Neural cell (in vitro differentiated cells): ENCODE measurements around the gene TMEM61. TPM values are rescaled to one million over a fixed set of nuclear protein-coding genes. Genes with fewer than 3 reads are reported as not detected.

Source experiments
- H2AFZ ChIP-seq: fragments of 200-600, 300-800 bp; sonication (generic), shearing (Covaris generic); 2 replicates; pipeline ENCODE4 v1.6.0; 2014; ENCODE audit warnings: low read depth, mild to moderate bottlenecking, antibody characterized with exemption, low read length, moderate library complexity
- H3F3A ChIP-seq: fragments of 200-600 bp; shearing (Covaris generic); 2 replicates; pipeline ENCODE4 v1.6.1; 2016; ENCODE audit warnings: mild to moderate bottlenecking, moderate library complexity, mixed read lengths, antibody characterized with exemption, low read length; ENCODE audit not compliant: insufficient read depth, poor library complexity, severe bottlenecking
- H3K27ac ChIP-seq: fragments of 200-600, 300-800 bp; sonication (generic), shearing (Covaris generic); 2 replicates; pipeline ENCODE4 v1.5.1; 2014; ENCODE audit warnings: mild to moderate bottlenecking, low read length, moderate library complexity
- H3K27me3 ChIP-seq: fragments of 300-800, 200-600 bp; sonication (generic), shearing (Covaris generic); 2 replicates; pipeline ENCODE4 v1.6.0; 2014; ENCODE audit warnings: mild to moderate bottlenecking, low read depth, low read length, moderate library complexity; ENCODE audit not compliant: insufficient read depth
- H3K36me3 ChIP-seq: fragments of 300-800, 200-600 bp; sonication (generic), shearing (Covaris generic); 2 replicates; pipeline ENCODE4 v1.5.1; 2014; ENCODE audit warnings: mild to moderate bottlenecking, antibody characterized with exemption, low read length, moderate library complexity; ENCODE audit not compliant: insufficient read depth
- H3K4me2 ChIP-seq: fragments of 300-800, 200-600 bp; sonication (generic), shearing (Covaris generic); 2 replicates; pipeline ENCODE4 v1.6.0; 2014; ENCODE audit warnings: mild to moderate bottlenecking, low read length
- H3K4me3 ChIP-seq: fragments of 300-800, 200-600 bp; sonication (generic), shearing (Covaris generic); 2 replicates; pipeline ENCODE4 v1.5.1; 2014; ENCODE audit warnings: mild to moderate bottlenecking, low read length, moderate library complexity
- H3K79me2 ChIP-seq: fragments of 200-600 bp; shearing (Covaris generic); replicated peaks from 2 replicates; pipeline ENCODE4 v1.6.0; 2014; ENCODE audit warnings: mild to moderate bottlenecking, low read length, moderate library complexity; ENCODE audit not compliant: insufficient read depth
- H3K9ac ChIP-seq: fragments of 300-800, 200-600 bp; sonication (generic), shearing (Covaris generic); 2 replicates; pipeline ENCODE4 v1.6.1; 2016; ENCODE audit warnings: mild to moderate bottlenecking, low read length, mixed read lengths
- H3K9me2 ChIP-seq: fragments of 200-600 bp; shearing (Covaris generic); 2 replicates; pipeline ENCODE4 v1.6.1; 2016; ENCODE audit warnings: mild to moderate bottlenecking, low read length, mixed read lengths; ENCODE audit not compliant: insufficient read depth
- H3K9me3 ChIP-seq: fragments of 200-600, 300-800 bp; sonication (generic), shearing (Covaris generic); 2 replicates; pipeline ENCODE4 v1.6.1; 2016; ENCODE audit warnings: mild to moderate bottlenecking, mixed run types, low read length, moderate library complexity, mixed read lengths
- H4K20me1 ChIP-seq: fragments of 200-600 bp; shearing (Covaris generic); 2 replicates; pipeline ENCODE4 v1.6.1; 2016; ENCODE audit warnings: mild to moderate bottlenecking, mixed run types; ENCODE audit not compliant: insufficient read depth
- EP300 ChIP-seq: fragments of 450-650 bp; conservative IDR thresholded peaks from 2 replicates; pipeline ENCODE4 v1.6.1; 2014; ENCODE audit warnings: antibody characterized with exemption, mild to moderate bottlenecking, moderate library complexity; ENCODE audit not compliant: poor library complexity, severe bottlenecking
- EZH2 ChIP-seq: fragments of 200-600, 300-800 bp; shearing (Covaris generic), sonication (generic); IDR thresholded peaks from 2 replicates; pipeline ENCODE4 v1.6.1; 2014; ENCODE audit warnings: antibody characterized with exemption, low read length, borderline replicate concordance, mild to moderate bottlenecking; ENCODE audit not compliant: insufficient read depth, poor library complexity, severe bottlenecking
- MXI1 ChIP-seq: fragments of 450-650 bp; conservative IDR thresholded peaks from 2 replicates; pipeline ENCODE4 v1.6.1; 2014; ENCODE audit warnings: antibody characterized with exemption, mild to moderate bottlenecking; ENCODE audit not compliant: poor library complexity, severe bottlenecking
- POLR2AphosphoS5 ChIP-seq: IDR thresholded peaks from 2 replicates; pipeline ENCODE4 v1.6.1; 2012
- RAD21 ChIP-seq: fragments of 450-650 bp; conservative IDR thresholded peaks from 2 replicates; pipeline ENCODE4 v1.6.1; 2014; ENCODE audit warnings: antibody characterized with exemption, mild to moderate bottlenecking, moderate library complexity
- SMC3 ChIP-seq: fragments of 450-650 bp; conservative IDR thresholded peaks from 2 replicates; pipeline ENCODE4 v1.6.1; 2014; ENCODE audit warnings: antibody characterized with exemption, mild to moderate bottlenecking, moderate library complexity; ENCODE audit not compliant: poor library complexity
- TAF1 ChIP-seq: IDR thresholded peaks from 2 replicates; pipeline ENCODE4 v1.6.1; 2012; ENCODE audit warnings: low read depth
- polyA plus RNA-seq: library from polyadenylated mRNA; depleted of rRNA; stranded (reverse); fragments of >200 nt; gene quantifications from 2 replicates; pipeline ENCODE4 v1.2.3, GENCODE V29; 2014
- TF ChIP-seq, protein P1 (sequence below): IDR thresholded peaks from 2 replicates; pipeline ENCODE4 v1.6.1; 2012; ENCODE audit warnings: borderline replicate concordance
- TF ChIP-seq, protein P2 (sequence below): fragments of 450-650 bp; IDR thresholded peaks from 2 replicates; pipeline ENCODE4 v1.5.1; 2014; ENCODE audit warnings: antibody characterized with exemption, mild to moderate bottlenecking, moderate library complexity; ENCODE audit not compliant: poor library complexity, severe bottlenecking

TMEM61 gene
- polyA plus RNA-seq, 1 donor from 2014 or later, result not detected

DNA sequence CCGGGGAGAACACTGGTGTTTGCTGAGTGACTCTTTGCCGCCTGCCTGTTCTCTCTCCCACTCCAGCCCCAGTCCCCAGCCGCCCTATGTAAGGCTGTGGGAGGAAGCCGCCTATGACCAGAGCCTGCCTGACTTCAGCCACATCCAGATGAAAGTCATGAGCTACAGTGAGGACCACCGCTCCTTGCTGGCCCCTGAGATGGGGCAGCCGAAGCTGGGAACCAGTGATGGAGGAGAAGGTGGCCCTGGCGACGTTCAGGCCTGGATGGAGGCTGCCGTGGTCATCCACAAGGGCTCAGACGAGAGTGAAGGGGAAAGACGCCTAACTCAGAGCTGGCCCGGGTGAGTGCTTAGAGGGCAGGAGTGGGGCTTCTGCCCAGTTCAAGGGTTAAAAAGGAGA is 26.5 kb downstream of the TMEM61 start:
- H3K27ac ChIP-seq, result no peak overlapping the region
- no peaks in the 10 kb centered on the region for H3K36me3 ChIP-seq
- no peak overlapping the region for H3K4me3 ChIP-seq
- H3K9ac ChIP-seq, result no peak overlapping the region
- no peak overlapping the region for H3K4me2 ChIP-seq
- no peak overlapping the region for H2AFZ ChIP-seq
- no peaks in the 10 kb centered on the region for H4K20me1 ChIP-seq
- no peak for TF ChIP-seq MXI1
- TF ChIP-seq, protein P1, sequence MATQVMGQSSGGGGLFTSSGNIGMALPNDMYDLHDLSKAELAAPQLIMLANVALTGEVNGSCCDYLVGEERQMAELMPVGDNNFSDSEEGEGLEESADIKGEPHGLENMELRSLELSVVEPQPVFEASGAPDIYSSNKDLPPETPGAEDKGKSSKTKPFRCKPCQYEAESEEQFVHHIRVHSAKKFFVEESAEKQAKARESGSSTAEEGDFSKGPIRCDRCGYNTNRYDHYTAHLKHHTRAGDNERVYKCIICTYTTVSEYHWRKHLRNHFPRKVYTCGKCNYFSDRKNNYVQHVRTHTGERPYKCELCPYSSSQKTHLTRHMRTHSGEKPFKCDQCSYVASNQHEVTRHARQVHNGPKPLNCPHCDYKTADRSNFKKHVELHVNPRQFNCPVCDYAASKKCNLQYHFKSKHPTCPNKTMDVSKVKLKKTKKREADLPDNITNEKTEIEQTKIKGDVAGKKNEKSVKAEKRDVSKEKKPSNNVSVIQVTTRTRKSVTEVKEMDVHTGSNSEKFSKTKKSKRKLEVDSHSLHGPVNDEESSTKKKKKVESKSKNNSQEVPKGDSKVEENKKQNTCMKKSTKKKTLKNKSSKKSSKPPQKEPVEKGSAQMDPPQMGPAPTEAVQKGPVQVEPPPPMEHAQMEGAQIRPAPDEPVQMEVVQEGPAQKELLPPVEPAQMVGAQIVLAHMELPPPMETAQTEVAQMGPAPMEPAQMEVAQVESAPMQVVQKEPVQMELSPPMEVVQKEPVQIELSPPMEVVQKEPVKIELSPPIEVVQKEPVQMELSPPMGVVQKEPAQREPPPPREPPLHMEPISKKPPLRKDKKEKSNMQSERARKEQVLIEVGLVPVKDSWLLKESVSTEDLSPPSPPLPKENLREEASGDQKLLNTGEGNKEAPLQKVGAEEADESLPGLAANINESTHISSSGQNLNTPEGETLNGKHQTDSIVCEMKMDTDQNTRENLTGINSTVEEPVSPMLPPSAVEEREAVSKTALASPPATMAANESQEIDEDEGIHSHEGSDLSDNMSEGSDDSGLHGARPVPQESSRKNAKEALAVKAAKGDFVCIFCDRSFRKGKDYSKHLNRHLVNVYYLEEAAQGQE, result no peak
- no peak for TF ChIP-seq TAF1
- no peak for TF ChIP-seq EZH2
- no peak for TF ChIP-seq RAD21
- no peak for TF ChIP-seq SMC3
- TF ChIP-seq, protein P2, sequence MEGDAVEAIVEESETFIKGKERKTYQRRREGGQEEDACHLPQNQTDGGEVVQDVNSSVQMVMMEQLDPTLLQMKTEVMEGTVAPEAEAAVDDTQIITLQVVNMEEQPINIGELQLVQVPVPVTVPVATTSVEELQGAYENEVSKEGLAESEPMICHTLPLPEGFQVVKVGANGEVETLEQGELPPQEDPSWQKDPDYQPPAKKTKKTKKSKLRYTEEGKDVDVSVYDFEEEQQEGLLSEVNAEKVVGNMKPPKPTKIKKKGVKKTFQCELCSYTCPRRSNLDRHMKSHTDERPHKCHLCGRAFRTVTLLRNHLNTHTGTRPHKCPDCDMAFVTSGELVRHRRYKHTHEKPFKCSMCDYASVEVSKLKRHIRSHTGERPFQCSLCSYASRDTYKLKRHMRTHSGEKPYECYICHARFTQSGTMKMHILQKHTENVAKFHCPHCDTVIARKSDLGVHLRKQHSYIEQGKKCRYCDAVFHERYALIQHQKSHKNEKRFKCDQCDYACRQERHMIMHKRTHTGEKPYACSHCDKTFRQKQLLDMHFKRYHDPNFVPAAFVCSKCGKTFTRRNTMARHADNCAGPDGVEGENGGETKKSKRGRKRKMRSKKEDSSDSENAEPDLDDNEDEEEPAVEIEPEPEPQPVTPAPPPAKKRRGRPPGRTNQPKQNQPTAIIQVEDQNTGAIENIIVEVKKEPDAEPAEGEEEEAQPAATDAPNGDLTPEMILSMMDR, result no peak
- no peak for TF ChIP-seq EP300
- no peak for TF ChIP-seq POLR2AphosphoS5
- H3K9me2 ChIP-seq, result no peaks in the 10 kb centered on the region
- H3F3A ChIP-seq, result no peaks in the 10 kb centered on the region
- no peaks in the 10 kb centered on the region for H3K9me3 ChIP-seq
- H3K27me3 ChIP-seq, result no peaks in the 10 kb centered on the region
- no peaks in the 10 kb centered on the region for H3K79me2 ChIP-seq

DNA sequence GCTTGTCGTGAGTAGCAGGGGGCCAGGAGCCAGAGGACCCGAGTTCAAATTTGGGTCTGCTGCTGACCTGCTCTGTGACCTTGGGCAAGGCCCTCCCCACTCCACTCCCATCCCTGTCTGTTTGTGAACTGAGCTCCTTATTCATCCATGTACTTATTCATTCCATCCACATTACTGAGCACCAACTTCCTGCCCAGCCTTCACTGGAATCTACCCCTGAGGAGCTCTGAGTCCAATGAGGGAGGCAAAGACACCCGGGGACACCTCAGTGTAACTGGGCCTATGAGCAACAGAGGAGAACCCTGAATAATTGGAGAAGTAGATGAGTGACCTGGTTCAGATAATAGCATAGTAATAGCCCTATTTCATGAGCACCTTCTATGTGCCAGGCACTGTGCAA is 27.2 kb downstream of the TMEM61 start:
- Histone ChIP-seq H3K36me3 (no peaks in the 10 kb centered on the region), H4K20me1 (no peaks in the 10 kb centered on the region), H2AFZ (no peak overlapping the region), H3K79me2 (no peaks in the 10 kb centered on the region), H3K4me3 (no peak overlapping the region), H3K27me3 (no peaks in the 10 kb centered on the region), H3K9me2 (no peaks in the 10 kb centered on the region), H3F3A (no peaks in the 10 kb centered on the region), H3K9me3 (no peaks in the 10 kb centered on the region), H3K9ac (no peak overlapping the region), H3K27ac (no peak overlapping the region), H3K4me2 (no peak overlapping the region)
- TF ChIP-seq TAF1, result no peak
- TF ChIP-seq RAD21, result no peak
- no peak for TF ChIP-seq MXI1
- no peak for TF ChIP-seq EZH2
- no peak for TF ChIP-seq EP300
- no peak for TF ChIP-seq SMC3
- TF ChIP-seq, protein P2, result no peak
- TF ChIP-seq, protein P1, result no peak
- no peak for TF ChIP-seq POLR2AphosphoS5
